Endothelial cell of umbilical vein (primary cell): ENCODE data around the gene CFAP97.

Source experiments
- FOS ChIP-seq: IDR thresholded peaks from 2 replicates; pipeline ENCODE4 v1.6.1; 2011; ENCODE audit warnings: mild to moderate bottlenecking, low read length, moderate library complexity, borderline replicate concordance; ENCODE audit not compliant: insufficient read depth
- POLR2A ChIP-seq: IDR thresholded peaks from 2 replicates; pipeline ENCODE4 v1.6.1; 2012; ENCODE audit warnings: low read depth, mild to moderate bottlenecking, control low read depth, low read length
- TF ChIP-seq, protein P1 (sequence below), 2 donors: IDR thresholded peaks; 1 replicate in 1 of 2; 2 replicates in 1 of 2; pipeline ENCODE4 v1.5.1; 2011; ENCODE audit warnings: low read length in 2 of 2, mild to moderate bottlenecking in 2 of 2, moderate library complexity in 2 of 2, control low read depth in 1 of 2, inconsistent platforms in 1 of 2, low read depth in 1 of 2; ENCODE audit not compliant: insufficient read depth in 1 of 2; ENCODE audit errors: extremely low read depth in 1 of 2

DNA sequence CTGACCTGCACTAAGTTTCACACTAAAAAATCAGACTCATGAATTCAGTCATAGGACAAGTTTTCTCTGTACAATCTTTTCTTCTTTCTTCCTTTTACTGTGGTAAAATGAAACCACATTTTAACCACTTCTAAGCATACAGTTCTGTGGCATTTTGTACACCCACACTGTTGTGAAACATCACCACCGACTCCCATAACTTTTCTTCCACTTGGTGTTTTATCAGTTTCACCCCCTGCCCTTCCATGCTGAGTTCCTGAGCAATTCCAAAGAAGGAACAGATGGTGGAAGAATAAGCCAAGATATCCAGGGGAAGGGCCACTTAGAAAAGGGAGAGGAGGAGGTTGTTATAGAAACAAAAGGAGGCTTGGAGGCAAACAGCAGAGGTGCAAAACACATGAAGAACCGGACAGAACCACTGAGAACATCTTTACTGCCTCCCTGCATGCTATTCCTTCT is 38.2 kb downstream of the CFAP97 start:
- TF ChIP-seq FOS, result no peak
- TF ChIP-seq, protein P1, sequence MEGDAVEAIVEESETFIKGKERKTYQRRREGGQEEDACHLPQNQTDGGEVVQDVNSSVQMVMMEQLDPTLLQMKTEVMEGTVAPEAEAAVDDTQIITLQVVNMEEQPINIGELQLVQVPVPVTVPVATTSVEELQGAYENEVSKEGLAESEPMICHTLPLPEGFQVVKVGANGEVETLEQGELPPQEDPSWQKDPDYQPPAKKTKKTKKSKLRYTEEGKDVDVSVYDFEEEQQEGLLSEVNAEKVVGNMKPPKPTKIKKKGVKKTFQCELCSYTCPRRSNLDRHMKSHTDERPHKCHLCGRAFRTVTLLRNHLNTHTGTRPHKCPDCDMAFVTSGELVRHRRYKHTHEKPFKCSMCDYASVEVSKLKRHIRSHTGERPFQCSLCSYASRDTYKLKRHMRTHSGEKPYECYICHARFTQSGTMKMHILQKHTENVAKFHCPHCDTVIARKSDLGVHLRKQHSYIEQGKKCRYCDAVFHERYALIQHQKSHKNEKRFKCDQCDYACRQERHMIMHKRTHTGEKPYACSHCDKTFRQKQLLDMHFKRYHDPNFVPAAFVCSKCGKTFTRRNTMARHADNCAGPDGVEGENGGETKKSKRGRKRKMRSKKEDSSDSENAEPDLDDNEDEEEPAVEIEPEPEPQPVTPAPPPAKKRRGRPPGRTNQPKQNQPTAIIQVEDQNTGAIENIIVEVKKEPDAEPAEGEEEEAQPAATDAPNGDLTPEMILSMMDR (IDR thresholded peaks at IDR 0.05; ENCODE audit: extremely low read depth in 1 of 2, insufficient read depth in 1 of 2, low read depth in 1 of 2, low read length in 2 of 2), result no peak
- no peak for TF ChIP-seq POLR2A
